SU-DHL-6 (cell line): ENCODE data around the gene COL6A2.

Experiments
- EZH2phosphoT487 ChIP-seq: fragments of 200-600 bp; sonication (generic), shearing (Covaris generic); conservative IDR thresholded peaks from 2 replicates; pipeline ENCODE4 v1.6.1; 2018; ENCODE audit warnings: mild to moderate bottlenecking, antibody characterized with exemption, low read length, moderate library complexity, mixed read lengths
- TF ChIP-seq, protein P1 (sequence below): fragments of 200-600 bp; sonication (generic); IDR thresholded peaks from one replicate; pipeline ENCODE4 v1.5.1; 2017; ENCODE audit warnings: antibody characterized with exemption, mild to moderate bottlenecking, low read length, moderate library complexity; ENCODE audit not compliant: insufficient read depth, poor library complexity, severe bottlenecking

DNA sequence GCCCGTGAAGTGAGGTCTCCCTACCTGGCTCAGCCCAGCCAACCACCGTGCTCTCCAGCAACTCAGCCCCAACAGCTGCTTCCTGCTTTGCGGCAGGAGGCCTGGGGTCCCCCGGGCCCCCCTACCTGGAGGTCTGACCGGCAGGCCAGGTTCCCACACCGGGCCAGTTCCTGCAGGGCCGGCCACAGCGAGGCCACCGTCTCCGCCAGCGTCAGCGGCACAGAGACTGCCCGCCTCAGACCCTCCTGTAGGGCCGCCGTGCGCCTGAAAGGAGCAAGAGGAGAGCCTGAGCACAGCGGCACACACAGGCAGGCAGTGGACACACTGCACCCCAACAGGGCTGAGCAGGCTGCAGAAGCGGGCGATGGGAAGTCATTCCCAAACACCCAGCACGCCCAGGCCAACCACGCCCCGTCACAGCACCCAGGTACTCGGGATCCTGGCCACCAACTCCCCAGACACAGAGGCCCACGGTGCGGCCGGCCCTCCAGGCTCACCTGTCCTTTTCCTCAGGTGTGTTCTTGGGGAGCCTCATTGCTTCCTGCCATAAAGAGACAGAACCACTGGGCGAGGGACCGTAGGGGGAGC is 40.6 kb downstream of the COL6A2 start:
- TF ChIP-seq, protein P1, sequence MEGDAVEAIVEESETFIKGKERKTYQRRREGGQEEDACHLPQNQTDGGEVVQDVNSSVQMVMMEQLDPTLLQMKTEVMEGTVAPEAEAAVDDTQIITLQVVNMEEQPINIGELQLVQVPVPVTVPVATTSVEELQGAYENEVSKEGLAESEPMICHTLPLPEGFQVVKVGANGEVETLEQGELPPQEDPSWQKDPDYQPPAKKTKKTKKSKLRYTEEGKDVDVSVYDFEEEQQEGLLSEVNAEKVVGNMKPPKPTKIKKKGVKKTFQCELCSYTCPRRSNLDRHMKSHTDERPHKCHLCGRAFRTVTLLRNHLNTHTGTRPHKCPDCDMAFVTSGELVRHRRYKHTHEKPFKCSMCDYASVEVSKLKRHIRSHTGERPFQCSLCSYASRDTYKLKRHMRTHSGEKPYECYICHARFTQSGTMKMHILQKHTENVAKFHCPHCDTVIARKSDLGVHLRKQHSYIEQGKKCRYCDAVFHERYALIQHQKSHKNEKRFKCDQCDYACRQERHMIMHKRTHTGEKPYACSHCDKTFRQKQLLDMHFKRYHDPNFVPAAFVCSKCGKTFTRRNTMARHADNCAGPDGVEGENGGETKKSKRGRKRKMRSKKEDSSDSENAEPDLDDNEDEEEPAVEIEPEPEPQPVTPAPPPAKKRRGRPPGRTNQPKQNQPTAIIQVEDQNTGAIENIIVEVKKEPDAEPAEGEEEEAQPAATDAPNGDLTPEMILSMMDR, result no peak
- TF ChIP-seq EZH2phosphoT487, result no peak
